HEK293 (cell line): Measurements from ENCODE around the gene NPC1.

Source experiments
- GLIS1 ChIP-seq: fragments of 450-650 bp; formaldehyde crosslinking; IDR thresholded peaks from 2 replicates; pipeline ENCODE4 v1.5.1; 2016; ENCODE audit warnings: missing biosample characterization, missing genetic modification characterization
- GLIS2 ChIP-seq: fragments of 450-650 bp; formaldehyde crosslinking; IDR thresholded peaks from 2 replicates; pipeline ENCODE4 v1.5.1; 2016; ENCODE audit warnings: missing biosample characterization, missing genetic modification characterization
- HOXD13 ChIP-seq: sonication (generic); formaldehyde crosslinking; IDR thresholded peaks from 2 replicates; pipeline ENCODE4 v1.8.0; 2022; ENCODE audit warnings: missing genetic modification reagents, borderline replicate concordance
- MYNN ChIP-seq: fragments of 450-650 bp; formaldehyde crosslinking; IDR thresholded peaks from 2 replicates; pipeline ENCODE4 v1.5.1; 2016; ENCODE audit warnings: missing biosample characterization, missing genetic modification characterization, borderline replicate concordance
- PRDM1 ChIP-seq: fragments of 450-650 bp; formaldehyde crosslinking; IDR thresholded peaks from 2 replicates; pipeline ENCODE4; 2016; ENCODE audit warnings: missing biosample characterization, missing genetic modification characterization
- SETDB1 ChIP-seq: IDR thresholded peaks from one replicate; pipeline ENCODE4 v1.6.1; 2017; ENCODE audit warnings: mild to moderate bottlenecking, low read length, moderate library complexity, mixed read lengths; ENCODE audit not compliant: insufficient read length
- SP3 ChIP-seq: fragments of 450-650 bp; formaldehyde crosslinking; IDR thresholded peaks from 2 replicates; pipeline ENCODE4 v1.5.1; 2016; ENCODE audit warnings: missing biosample characterization, missing genetic modification characterization
- YY1 ChIP-seq: fragments of 450-650 bp; formaldehyde crosslinking; IDR thresholded peaks from 2 replicates; pipeline ENCODE4 v1.5.1; 2018; ENCODE audit warnings: missing biosample characterization, missing genetic modification characterization
- ZBTB17 ChIP-seq: fragments of 450-650 bp; formaldehyde crosslinking; IDR thresholded peaks from 2 replicates; pipeline ENCODE4 v1.5.1; 2016; ENCODE audit warnings: missing biosample characterization, missing genetic modification characterization
- ZBTB20 ChIP-seq: fragments of 450-650 bp; formaldehyde crosslinking; IDR thresholded peaks from 2 replicates; pipeline ENCODE4 v1.5.1; 2016; ENCODE audit warnings: missing biosample characterization, missing genetic modification characterization
- ZBTB7A ChIP-seq: fragments of 450-650 bp; formaldehyde crosslinking; IDR thresholded peaks from 2 replicates; pipeline ENCODE4 v1.5.1; 2016; ENCODE audit warnings: low read depth, missing biosample characterization, missing genetic modification characterization
- ZFP69B ChIP-seq: fragments of 450-650 bp; formaldehyde crosslinking; IDR thresholded peaks from 2 replicates; pipeline ENCODE4 v1.5.1; 2016; ENCODE audit warnings: missing biosample characterization, missing genetic modification characterization
- ZNF121 ChIP-seq: fragments of 450-650 bp; formaldehyde crosslinking; IDR thresholded peaks from 2 replicates; pipeline ENCODE4 v1.5.1; 2016; ENCODE audit warnings: missing biosample characterization, missing genetic modification characterization
- ZNF157 ChIP-seq: fragments of 450-650 bp; formaldehyde crosslinking; IDR thresholded peaks from 2 replicates; pipeline ENCODE4 v1.5.1; 2016; ENCODE audit warnings: missing biosample characterization, missing genetic modification characterization
- ZNF24 ChIP-seq: fragments of 450-650 bp; formaldehyde crosslinking; IDR thresholded peaks from 2 replicates; pipeline ENCODE4 v1.5.1; 2016; ENCODE audit warnings: missing biosample characterization, missing genetic modification characterization
- ZNF311 ChIP-seq: fragments of 450-650 bp; formaldehyde crosslinking; IDR thresholded peaks from 2 replicates; pipeline ENCODE4 v1.5.1; 2017; ENCODE audit warnings: missing biosample characterization, missing genetic modification characterization, borderline replicate concordance
- ZNF335 ChIP-seq: fragments of 450-650 bp; formaldehyde crosslinking; conservative IDR thresholded peaks from 2 replicates; pipeline ENCODE4 v1.5.1; 2016; ENCODE audit warnings: missing biosample characterization, missing genetic modification characterization
- ZNF521 ChIP-seq: fragments of 450-650 bp; formaldehyde crosslinking; IDR thresholded peaks from 2 replicates; pipeline ENCODE4 v1.5.1; 2017; ENCODE audit warnings: missing biosample characterization, mild to moderate bottlenecking, missing genetic modification characterization
- ZNF529 ChIP-seq: fragments of 450-650 bp; formaldehyde crosslinking; IDR thresholded peaks from 2 replicates; pipeline ENCODE4 v1.5.1; 2017; ENCODE audit warnings: missing genetic modification characterization, missing biosample characterization; ENCODE audit not compliant: insufficient replicate concordance
- ZNF623 ChIP-seq: fragments of 450-650 bp; formaldehyde crosslinking; IDR thresholded peaks from 2 replicates; pipeline ENCODE4 v1.5.1; 2016; ENCODE audit warnings: missing biosample characterization, missing genetic modification characterization
- ZNF776 ChIP-seq: fragments of 450-650 bp; formaldehyde crosslinking; IDR thresholded peaks from 2 replicates; pipeline ENCODE4 v1.5.0; 2017; ENCODE audit warnings: missing biosample characterization, missing genetic modification characterization, borderline replicate concordance
- TF ChIP-seq, protein P1 (sequence below): fragments of 450-650 bp; IDR thresholded peaks from 2 replicates; pipeline ENCODE4 v1.5.1; 2018; ENCODE audit warnings: missing biosample characterization, missing genetic modification characterization
- TF ChIP-seq, protein P2 (sequence below): fragments of 450-650 bp; formaldehyde crosslinking; IDR thresholded peaks from 2 replicates; pipeline ENCODE4 v1.5.1; 2016; ENCODE audit warnings: missing biosample characterization, missing genetic modification characterization
- TF ChIP-seq, protein P3 (sequence below): fragments of 450-650 bp; formaldehyde crosslinking; IDR thresholded peaks from 2 replicates; pipeline ENCODE4 v1.5.1; 2016; ENCODE audit warnings: missing biosample characterization, missing genetic modification characterization
- TF ChIP-seq, protein P4 (sequence below): fragments of 450-650 bp; formaldehyde crosslinking; IDR thresholded peaks from 2 replicates; pipeline ENCODE4 v1.5.1; 2016; ENCODE audit warnings: missing biosample characterization, missing genetic modification characterization
- TF ChIP-seq, protein P5 (sequence below): sonication (generic); formaldehyde crosslinking; IDR thresholded peaks from 2 replicates; pipeline ENCODE4 v1.8.1; 2022; ENCODE audit warnings: mild to moderate bottlenecking, moderate library complexity, missing genetic modification reagents
- TF ChIP-seq, protein P6 (sequence below): fragments of 450-650 bp; formaldehyde crosslinking; IDR thresholded peaks from 2 replicates; pipeline ENCODE4 v1.5.1; 2016; ENCODE audit warnings: missing biosample characterization, missing genetic modification characterization
- TF ChIP-seq, protein P7 (sequence below): fragments of 450-650 bp; formaldehyde crosslinking; IDR thresholded peaks from 2 replicates; pipeline ENCODE4 v1.5.1; 2016; ENCODE audit warnings: missing biosample characterization, missing genetic modification characterization

The NPC1 gene

DNA sequence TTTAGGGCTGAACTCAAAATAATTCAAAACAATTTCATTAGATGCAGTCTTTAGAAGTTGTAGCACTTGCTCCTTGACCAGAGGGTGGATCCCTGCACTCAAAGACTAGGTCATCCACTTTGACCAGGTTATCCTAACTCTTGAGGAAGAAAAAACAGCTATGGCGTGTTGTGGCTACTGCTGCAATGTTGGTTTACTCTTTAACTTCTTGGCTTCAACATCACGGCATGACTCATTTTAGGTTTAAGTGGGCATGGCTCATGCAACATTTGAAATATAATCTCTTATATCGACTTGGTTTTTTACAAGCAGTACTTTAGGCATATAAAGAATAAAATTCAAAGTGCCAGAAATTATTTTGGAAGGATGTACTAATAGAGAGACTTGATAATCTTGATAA lies 41.0 kb upstream of the NPC1 start (continued):
- no peak for TF ChIP-seq ZNF521
- no peak for TF ChIP-seq ZNF157 (tag by site-specific recombination)
- TF ChIP-seq ZNF529 (tag by site-specific recombination): no peak
- no peak for TF ChIP-seq ZBTB17
- no peak for TF ChIP-seq YY1 (tag by site-specific recombination)
- no peak for TF ChIP-seq ZNF121 (tag by site-specific recombination)
- TF ChIP-seq, protein P1, sequence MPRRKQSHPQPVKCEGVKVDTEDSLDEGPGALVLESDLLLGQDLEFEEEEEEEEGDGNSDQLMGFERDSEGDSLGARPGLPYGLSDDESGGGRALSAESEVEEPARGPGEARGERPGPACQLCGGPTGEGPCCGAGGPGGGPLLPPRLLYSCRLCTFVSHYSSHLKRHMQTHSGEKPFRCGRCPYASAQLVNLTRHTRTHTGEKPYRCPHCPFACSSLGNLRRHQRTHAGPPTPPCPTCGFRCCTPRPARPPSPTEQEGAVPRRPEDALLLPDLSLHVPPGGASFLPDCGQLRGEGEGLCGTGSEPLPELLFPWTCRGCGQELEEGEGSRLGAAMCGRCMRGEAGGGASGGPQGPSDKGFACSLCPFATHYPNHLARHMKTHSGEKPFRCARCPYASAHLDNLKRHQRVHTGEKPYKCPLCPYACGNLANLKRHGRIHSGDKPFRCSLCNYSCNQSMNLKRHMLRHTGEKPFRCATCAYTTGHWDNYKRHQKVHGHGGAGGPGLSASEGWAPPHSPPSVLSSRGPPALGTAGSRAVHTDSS: no peak
- TF ChIP-seq ZNF311 (tag by site-specific recombination): no peak
- peak; percentile 94 for TF ChIP-seq ZFP69B (tag by site-specific recombination)
- no peak; the same call in 1 of the 2 replicates for TF ChIP-seq ZNF24 (tag by site-specific recombination)
- TF ChIP-seq ZNF776 (tag by site-specific recombination): no peak
- TF ChIP-seq ZNF623 (tag by site-specific recombination): no peak
- TF ChIP-seq SETDB1: no peak
- TF ChIP-seq, protein P2, sequence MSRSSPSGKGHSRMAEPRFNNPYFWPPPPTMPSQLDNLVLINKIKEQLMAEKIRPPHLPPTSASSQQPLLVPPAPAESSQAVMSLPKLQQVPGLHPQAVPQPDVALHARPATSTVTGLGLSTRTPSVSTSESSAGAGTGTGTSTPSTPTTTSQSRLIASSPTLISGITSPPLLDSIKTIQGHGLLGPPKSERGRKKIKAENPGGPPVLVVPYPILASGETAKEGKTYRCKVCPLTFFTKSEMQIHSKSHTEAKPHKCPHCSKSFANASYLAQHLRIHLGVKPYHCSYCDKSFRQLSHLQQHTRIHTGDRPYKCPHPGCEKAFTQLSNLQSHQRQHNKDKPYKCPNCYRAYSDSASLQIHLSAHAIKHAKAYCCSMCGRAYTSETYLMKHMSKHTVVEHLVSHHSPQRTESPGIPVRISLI (tag by site-specific recombination): peak; percentile 77; the same call in 1 of the 2 replicates
- TF ChIP-seq SP3: peak; percentile 34; the same call in 1 of the 2 replicates
- no peak for TF ChIP-seq GLIS1 (tag by site-specific recombination)
- TF ChIP-seq, protein P3, sequence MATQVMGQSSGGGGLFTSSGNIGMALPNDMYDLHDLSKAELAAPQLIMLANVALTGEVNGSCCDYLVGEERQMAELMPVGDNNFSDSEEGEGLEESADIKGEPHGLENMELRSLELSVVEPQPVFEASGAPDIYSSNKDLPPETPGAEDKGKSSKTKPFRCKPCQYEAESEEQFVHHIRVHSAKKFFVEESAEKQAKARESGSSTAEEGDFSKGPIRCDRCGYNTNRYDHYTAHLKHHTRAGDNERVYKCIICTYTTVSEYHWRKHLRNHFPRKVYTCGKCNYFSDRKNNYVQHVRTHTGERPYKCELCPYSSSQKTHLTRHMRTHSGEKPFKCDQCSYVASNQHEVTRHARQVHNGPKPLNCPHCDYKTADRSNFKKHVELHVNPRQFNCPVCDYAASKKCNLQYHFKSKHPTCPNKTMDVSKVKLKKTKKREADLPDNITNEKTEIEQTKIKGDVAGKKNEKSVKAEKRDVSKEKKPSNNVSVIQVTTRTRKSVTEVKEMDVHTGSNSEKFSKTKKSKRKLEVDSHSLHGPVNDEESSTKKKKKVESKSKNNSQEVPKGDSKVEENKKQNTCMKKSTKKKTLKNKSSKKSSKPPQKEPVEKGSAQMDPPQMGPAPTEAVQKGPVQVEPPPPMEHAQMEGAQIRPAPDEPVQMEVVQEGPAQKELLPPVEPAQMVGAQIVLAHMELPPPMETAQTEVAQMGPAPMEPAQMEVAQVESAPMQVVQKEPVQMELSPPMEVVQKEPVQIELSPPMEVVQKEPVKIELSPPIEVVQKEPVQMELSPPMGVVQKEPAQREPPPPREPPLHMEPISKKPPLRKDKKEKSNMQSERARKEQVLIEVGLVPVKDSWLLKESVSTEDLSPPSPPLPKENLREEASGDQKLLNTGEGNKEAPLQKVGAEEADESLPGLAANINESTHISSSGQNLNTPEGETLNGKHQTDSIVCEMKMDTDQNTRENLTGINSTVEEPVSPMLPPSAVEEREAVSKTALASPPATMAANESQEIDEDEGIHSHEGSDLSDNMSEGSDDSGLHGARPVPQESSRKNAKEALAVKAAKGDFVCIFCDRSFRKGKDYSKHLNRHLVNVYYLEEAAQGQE (tag by site-specific recombination): no peak
- no peak for TF ChIP-seq HOXD13 (CRISPR knock-in tag)
- no peak for TF ChIP-seq MYNN
- TF ChIP-seq ZBTB7A: no peak
- TF ChIP-seq GLIS2 (tag by site-specific recombination): no peak
- TF ChIP-seq ZNF335 (tag by site-specific recombination): no peak
- TF ChIP-seq PRDM1 (tag by site-specific recombination): no peak
- no peak for TF ChIP-seq ZBTB20 (tag by site-specific recombination)
- TF ChIP-seq, protein P4, sequence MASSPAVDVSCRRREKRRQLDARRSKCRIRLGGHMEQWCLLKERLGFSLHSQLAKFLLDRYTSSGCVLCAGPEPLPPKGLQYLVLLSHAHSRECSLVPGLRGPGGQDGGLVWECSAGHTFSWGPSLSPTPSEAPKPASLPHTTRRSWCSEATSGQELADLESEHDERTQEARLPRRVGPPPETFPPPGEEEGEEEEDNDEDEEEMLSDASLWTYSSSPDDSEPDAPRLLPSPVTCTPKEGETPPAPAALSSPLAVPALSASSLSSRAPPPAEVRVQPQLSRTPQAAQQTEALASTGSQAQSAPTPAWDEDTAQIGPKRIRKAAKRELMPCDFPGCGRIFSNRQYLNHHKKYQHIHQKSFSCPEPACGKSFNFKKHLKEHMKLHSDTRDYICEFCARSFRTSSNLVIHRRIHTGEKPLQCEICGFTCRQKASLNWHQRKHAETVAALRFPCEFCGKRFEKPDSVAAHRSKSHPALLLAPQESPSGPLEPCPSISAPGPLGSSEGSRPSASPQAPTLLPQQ (tag by site-specific recombination): peak; percentile 98
- TF ChIP-seq, protein P5, sequence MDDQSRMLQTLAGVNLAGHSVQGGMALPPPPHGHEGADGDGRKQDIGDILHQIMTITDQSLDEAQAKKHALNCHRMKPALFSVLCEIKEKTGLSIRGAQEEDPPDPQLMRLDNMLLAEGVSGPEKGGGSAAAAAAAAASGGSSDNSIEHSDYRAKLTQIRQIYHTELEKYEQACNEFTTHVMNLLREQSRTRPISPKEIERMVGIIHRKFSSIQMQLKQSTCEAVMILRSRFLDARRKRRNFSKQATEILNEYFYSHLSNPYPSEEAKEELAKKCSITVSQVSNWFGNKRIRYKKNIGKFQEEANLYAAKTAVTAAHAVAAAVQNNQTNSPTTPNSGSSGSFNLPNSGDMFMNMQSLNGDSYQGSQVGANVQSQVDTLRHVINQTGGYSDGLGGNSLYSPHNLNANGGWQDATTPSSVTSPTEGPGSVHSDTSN (CRISPR knock-in tag): no peak
- TF ChIP-seq, protein P6, sequence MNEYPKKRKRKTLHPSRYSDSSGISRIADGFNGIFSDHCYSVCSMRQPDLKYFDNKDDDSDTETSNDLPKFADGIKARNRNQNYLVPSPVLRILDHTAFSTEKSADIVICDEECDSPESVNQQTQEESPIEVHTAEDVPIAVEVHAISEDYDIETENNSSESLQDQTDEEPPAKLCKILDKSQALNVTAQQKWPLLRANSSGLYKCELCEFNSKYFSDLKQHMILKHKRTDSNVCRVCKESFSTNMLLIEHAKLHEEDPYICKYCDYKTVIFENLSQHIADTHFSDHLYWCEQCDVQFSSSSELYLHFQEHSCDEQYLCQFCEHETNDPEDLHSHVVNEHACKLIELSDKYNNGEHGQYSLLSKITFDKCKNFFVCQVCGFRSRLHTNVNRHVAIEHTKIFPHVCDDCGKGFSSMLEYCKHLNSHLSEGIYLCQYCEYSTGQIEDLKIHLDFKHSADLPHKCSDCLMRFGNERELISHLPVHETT (tag by site-specific recombination): peak; percentile 90
- TF ChIP-seq, protein P7, sequence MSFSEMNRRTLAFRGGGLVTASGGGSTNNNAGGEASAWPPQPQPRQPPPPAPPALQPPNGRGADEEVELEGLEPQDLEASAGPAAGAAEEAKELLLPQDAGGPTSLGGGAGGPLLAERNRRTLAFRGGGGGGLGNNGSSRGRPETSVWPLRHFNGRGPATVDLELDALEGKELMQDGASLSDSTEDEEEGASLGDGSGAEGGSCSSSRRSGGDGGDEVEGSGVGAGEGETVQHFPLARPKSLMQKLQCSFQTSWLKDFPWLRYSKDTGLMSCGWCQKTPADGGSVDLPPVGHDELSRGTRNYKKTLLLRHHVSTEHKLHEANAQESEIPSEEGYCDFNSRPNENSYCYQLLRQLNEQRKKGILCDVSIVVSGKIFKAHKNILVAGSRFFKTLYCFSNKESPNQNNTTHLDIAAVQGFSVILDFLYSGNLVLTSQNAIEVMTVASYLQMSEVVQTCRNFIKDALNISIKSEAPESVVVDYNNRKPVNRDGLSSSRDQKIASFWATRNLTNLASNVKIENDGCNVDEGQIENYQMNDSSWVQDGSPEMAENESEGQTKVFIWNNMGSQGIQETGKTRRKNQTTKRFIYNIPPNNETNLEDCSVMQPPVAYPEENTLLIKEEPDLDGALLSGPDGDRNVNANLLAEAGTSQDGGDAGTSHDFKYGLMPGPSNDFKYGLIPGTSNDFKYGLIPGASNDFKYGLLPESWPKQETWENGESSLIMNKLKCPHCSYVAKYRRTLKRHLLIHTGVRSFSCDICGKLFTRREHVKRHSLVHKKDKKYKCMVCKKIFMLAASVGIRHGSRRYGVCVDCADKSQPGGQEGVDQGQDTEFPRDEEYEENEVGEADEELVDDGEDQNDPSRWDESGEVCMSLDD (tag by site-specific recombination): no peak
